Activated gamma-delta T cell treated with anti-CD3 and anti-CD28 coated beads, Interleukin-2, amount 50 U/mL, for 16 hours (primary cell): ENCODE measurements around the gene ZSCAN22.
"Not testable (repeated sequence)": the region's sequence is repeated elsewhere in the genome, so short reads cannot be mapped to it uniquely, and the experiment has no call there.

ENCODE experiments used
- DNase-seq: peaks from one replicate; pipeline ENCODE4 v3.0.0-alpha.2; 2020; ENCODE audit warnings: low read depth

The ZSCAN22 gene

GRCh38 chr19:58318297-58318696, 8.5 kb upstream of the ZSCAN22 start:
- no peak for DNase-seq

GRCh38 chr19:58319241-58319640, 7.6 kb upstream of the ZSCAN22 start:
- DNase-seq = no peak

GRCh38 chr19:58325311-58326022, 1.3 kb upstream of the ZSCAN22 start:
- DNase-seq = no peak

GRCh38 chr19:58326501-58326913, 287 bp upstream of the ZSCAN22 start:
- DNase-seq = no peak

GRCh38 chr19:58328999-58329398, 2.2 kb downstream of the ZSCAN22 start:
- DNase-seq = no peak

GRCh38 chr19:58330458-58330857, 3.7 kb downstream of the ZSCAN22 start:
- no peak for DNase-seq

GRCh38 chr19:58332697-58333096, 5.9 kb downstream of the ZSCAN22 start:
- DNase-seq = no peak

- no peak for DNase-seq
These were observed 8.0 kb downstream of the ZSCAN22 start for GRCh38 chr19:58334691-58335249.

GRCh38 chr19:58335630-58336029, 8.8 kb downstream of the ZSCAN22 start:
- DNase-seq = no peak

- DNase-seq = no peak
These were observed 9.4 kb downstream of the ZSCAN22 start for GRCh38 chr19:58336216-58336615.

GRCh38 chr19:58336820-58337219, 10.0 kb downstream of the ZSCAN22 start:
- DNase-seq = no peak

- no peak for DNase-seq
These were observed 11.5 kb downstream of the ZSCAN22 start for GRCh38 chr19:58338336-58338735.

GRCh38 chr19:58338825-58339558, 12.2 kb downstream of the ZSCAN22 start:
- no peak for DNase-seq

- no peak for DNase-seq
These were observed 18.8 kb downstream of the ZSCAN22 start for GRCh38 chr19:58345558-58345957.

GRCh38 chr19:58346961-58347929, 20.5 kb downstream of the ZSCAN22 start:
- DNase-seq = peak; percentile 52

- DNase-seq = not testable (repeated sequence)
These were observed 21.3 kb downstream of the ZSCAN22 start for GRCh38 chr19:58348080-58348479.

- DNase-seq = no peak
These were observed 22.8 kb downstream of the ZSCAN22 start for GRCh38 chr19:58349590-58349989.

- DNase-seq = no peak
These were observed 23.4 kb downstream of the ZSCAN22 start for GRCh38 chr19:58350001-58350861.

GRCh38 chr19:58350871-58351557, 24.2 kb downstream of the ZSCAN22 start:
- no peak for DNase-seq

GRCh38 chr19:58351558-58351878, 24.7 kb downstream of the ZSCAN22 start:
- DNase-seq = no peak
